DND-41 (cell line): ENCODE data around the gene HECTD4.

ENCODE experiments used
- ATAC-seq: fragments of 200-7000 bp; cut with Tn5 transposase; 3 replicates; pipeline ENCODE4 v1.9.1; 2021; ENCODE audit warnings: low read depth; ENCODE audit not compliant: insufficient read depth
- DNase-seq: peaks from one replicate; pipeline ENCODE4 v3.0.0-alpha.2; 2020
- H2AFZ ChIP-seq: 2 replicates; pipeline ENCODE4 v1.6.0; 2012; ENCODE audit warnings: low read depth, low read length
- H3K27ac ChIP-seq: 2 replicates; pipeline ENCODE4 v1.5.1; 2012; ENCODE audit warnings: low read length, inconsistent platforms
- H3K27me3 ChIP-seq: fragments of 200-600 bp; sonication (generic); 2 replicates; pipeline ENCODE4 v1.6.0; 2012; ENCODE audit warnings: low read length, mild to moderate bottlenecking, inconsistent platforms; ENCODE audit not compliant: insufficient read depth, poor library complexity
- H3K36me3 ChIP-seq: 2 replicates; pipeline ENCODE4 v1.5.1; 2012; ENCODE audit warnings: low read length, inconsistent platforms; ENCODE audit not compliant: insufficient read depth
- H3K4me1 ChIP-seq: 2 replicates; pipeline ENCODE4 v1.5.1; 2012; ENCODE audit warnings: mild to moderate bottlenecking, low read length; ENCODE audit not compliant: insufficient read depth
- H3K4me2 ChIP-seq: 2 replicates; pipeline ENCODE4 v1.6.0; 2012; ENCODE audit warnings: mild to moderate bottlenecking, moderate library complexity, low read length, inconsistent platforms; ENCODE audit not compliant: insufficient read depth
- H3K4me3 ChIP-seq, 2 experiments: fragments of 200-600 bp in 1 of 2; shearing (Covaris generic) in 1 of 2; 2 replicates each; pipeline ENCODE4 v1.5.1; 2012 to 2016; ENCODE audit warnings: inconsistent platforms in 2 of 2, low read length in 2 of 2, mild to moderate bottlenecking in 2 of 2, low read depth in 1 of 2, moderate library complexity in 1 of 2
- H3K79me2 ChIP-seq: 2 replicates; pipeline ENCODE4 v1.6.0; 2012; ENCODE audit warnings: low read length, inconsistent platforms; ENCODE audit not compliant: insufficient read depth
- H3K9ac ChIP-seq: 2 replicates; pipeline ENCODE4 v1.6.0; 2012; ENCODE audit warnings: low read depth, mild to moderate bottlenecking, inconsistent platforms, low read length, moderate library complexity
- H3K9me3 ChIP-seq: 2 replicates; pipeline ENCODE4 v1.5.1; 2012; ENCODE audit warnings: low read length, moderate library complexity, mild to moderate bottlenecking, inconsistent platforms; ENCODE audit not compliant: insufficient read depth, severe bottlenecking
- H4K20me1 ChIP-seq: 2 replicates; pipeline ENCODE4 v1.6.0; 2012; ENCODE audit warnings: low read length; ENCODE audit not compliant: insufficient read depth
- EZH2 ChIP-seq: IDR thresholded peaks from 3 replicates; pipeline ENCODE4 v1.6.1; 2012; ENCODE audit warnings: borderline replicate concordance, low read depth, mild to moderate bottlenecking, moderate library complexity, low read length, inconsistent platforms; ENCODE audit not compliant: severe bottlenecking
- TF ChIP-seq, protein P1 (sequence below): IDR thresholded peaks from 2 replicates; pipeline ENCODE4 v1.5.1; 2012; ENCODE audit warnings: borderline replicate concordance, low read length, moderate library complexity, mild to moderate bottlenecking; ENCODE audit not compliant: poor library complexity, severe bottlenecking; ENCODE audit errors: extremely low read depth

Gene HECTD4

DNA sequence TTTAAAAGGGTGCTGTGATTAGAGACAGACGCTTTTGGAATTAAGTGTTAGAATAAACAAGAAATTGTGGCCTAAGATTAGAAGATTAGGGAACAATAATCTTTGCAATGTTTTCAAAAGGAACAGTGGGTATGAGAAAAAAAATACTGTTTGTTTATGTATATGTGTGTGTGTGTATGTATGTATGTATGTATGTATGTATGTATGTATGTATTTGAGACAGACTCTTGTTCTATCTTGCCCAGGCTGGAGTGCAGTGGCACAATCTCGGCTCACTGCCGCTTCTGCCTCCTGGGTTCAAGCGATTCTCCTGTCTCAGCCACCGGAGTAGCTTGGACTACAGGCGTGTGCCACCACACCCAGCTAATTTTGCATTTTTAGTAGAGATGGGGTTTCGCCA lies 175.3 kb downstream of the HECTD4 start:
- H4K20me1 ChIP-seq, result no peaks in the 10 kb centered on the region
- H3K9me3 ChIP-seq, result no peaks in the 10 kb centered on the region
- no peaks in the 10 kb centered on the region for H3K4me1 ChIP-seq
- H2AFZ ChIP-seq, result no peak overlapping the region
- H3K4me3 ChIP-seq, result no peak overlapping the region
- no peaks in the 10 kb centered on the region for H3K79me2 ChIP-seq
- DNase-seq, result no peak
- H3K9ac ChIP-seq, result no peak overlapping the region
- peaks cover 71% of the 10 kb centered on the region for H3K36me3 ChIP-seq
- no peak for ATAC-seq
- TF ChIP-seq EZH2, result no peak
- TF ChIP-seq, protein P1, sequence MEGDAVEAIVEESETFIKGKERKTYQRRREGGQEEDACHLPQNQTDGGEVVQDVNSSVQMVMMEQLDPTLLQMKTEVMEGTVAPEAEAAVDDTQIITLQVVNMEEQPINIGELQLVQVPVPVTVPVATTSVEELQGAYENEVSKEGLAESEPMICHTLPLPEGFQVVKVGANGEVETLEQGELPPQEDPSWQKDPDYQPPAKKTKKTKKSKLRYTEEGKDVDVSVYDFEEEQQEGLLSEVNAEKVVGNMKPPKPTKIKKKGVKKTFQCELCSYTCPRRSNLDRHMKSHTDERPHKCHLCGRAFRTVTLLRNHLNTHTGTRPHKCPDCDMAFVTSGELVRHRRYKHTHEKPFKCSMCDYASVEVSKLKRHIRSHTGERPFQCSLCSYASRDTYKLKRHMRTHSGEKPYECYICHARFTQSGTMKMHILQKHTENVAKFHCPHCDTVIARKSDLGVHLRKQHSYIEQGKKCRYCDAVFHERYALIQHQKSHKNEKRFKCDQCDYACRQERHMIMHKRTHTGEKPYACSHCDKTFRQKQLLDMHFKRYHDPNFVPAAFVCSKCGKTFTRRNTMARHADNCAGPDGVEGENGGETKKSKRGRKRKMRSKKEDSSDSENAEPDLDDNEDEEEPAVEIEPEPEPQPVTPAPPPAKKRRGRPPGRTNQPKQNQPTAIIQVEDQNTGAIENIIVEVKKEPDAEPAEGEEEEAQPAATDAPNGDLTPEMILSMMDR, result no peak
- no peak overlapping the region for H3K27ac ChIP-seq
- no peaks in the 10 kb centered on the region for H3K27me3 ChIP-seq
- H3K4me2 ChIP-seq, result no peak overlapping the region

DNA sequence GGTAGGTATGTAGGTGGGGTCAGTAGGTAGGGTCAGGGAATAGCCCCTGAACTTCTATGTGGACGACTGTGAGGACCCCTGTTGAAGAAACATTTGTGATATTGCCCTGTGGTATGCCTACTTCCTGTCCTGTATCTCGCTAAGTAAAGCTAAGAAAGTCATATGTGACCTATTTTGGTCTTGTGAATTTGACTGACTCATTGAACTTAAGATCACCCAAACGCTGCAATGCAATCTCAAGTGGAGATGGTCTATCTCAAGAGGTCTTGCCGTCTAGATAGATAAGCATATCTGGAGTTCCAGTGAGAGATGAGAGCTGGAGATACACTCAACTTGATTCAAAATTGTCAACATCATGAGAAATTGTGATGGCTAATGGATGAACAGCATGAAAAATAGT lies 183.1 kb downstream of the HECTD4 start:
- TF ChIP-seq, protein P1, result no peak
- TF ChIP-seq EZH2, result no peak
- Histone ChIP-seq H3K4me3 (no peak overlapping the region), H3K27me3 (no peaks in the 10 kb centered on the region), H2AFZ (no peak overlapping the region), H4K20me1 (no peaks in the 10 kb centered on the region), H3K9ac (no peak overlapping the region), H3K4me2 (no peak overlapping the region), H3K27ac (no peak overlapping the region), H3K36me3 (peaks cover 63% of the 10 kb centered on the region), H3K9me3 (no peaks in the 10 kb centered on the region), H3K79me2 (no peaks in the 10 kb centered on the region), H3K4me1 (no peaks in the 10 kb centered on the region)
- DNase-seq (no peak), ATAC-seq (no peak)

DNA sequence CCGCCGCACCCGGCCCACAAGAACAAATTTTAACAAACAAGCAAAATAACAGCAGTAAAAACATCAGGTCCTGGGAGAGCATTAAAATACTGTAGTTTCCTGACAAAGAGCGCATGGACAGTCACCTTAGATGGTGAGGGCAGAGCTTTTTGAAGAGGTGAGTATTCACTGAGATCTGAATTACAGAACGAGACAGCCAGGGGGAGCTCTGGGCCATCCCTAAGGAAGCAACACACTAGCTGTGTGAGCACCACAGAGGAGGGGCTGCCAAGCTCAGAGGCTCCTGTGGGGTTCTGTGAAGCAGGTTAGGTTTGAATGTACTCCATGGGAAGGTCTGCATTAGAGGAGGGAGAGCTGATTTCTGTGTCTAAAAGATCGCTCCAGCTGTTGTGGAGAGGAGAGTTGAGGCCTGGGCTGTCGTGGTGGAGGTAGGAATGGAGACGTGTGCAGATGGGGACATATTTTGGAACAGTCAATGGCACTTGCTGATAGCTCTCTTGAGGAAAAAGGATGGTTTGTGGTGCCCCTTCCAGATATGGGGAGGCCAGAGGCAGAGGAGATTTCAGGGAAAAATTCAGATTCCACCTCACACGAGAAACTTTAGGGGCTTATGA lies 184.0 kb downstream of the HECTD4 start:
- DNase-seq (peak; percentile 67), ATAC-seq (peak; percentile 98)
- no peak overlapping the region for H2AFZ ChIP-seq
- no peak overlapping the region for H3K4me2 ChIP-seq
- no peaks in the 10 kb centered on the region for H3K27me3 ChIP-seq
- H3K36me3 ChIP-seq, result peaks cover 65% of the 10 kb centered on the region
- H3K4me1 ChIP-seq, result no peaks in the 10 kb centered on the region
- no peak overlapping the region for H3K4me3 ChIP-seq
- H3K27ac ChIP-seq, result no peak overlapping the region
- H4K20me1 ChIP-seq, result no peaks in the 10 kb centered on the region
- no peaks in the 10 kb centered on the region for H3K79me2 ChIP-seq
- H3K9me3 ChIP-seq, result no peaks in the 10 kb centered on the region
- no peak overlapping the region for H3K9ac ChIP-seq
- TF ChIP-seq EZH2, result no peak
- TF ChIP-seq, protein P1, result peak; percentile 72
